NT2/D1 (cell line): ENCODE measurements around the gene SDR39U1.

Experiments
- SUZ12 ChIP-seq: IDR thresholded peaks from 2 replicates; pipeline ENCODE4 v1.6.1; 2011; ENCODE audit not compliant: insufficient read length, insufficient read depth; ENCODE audit errors: extremely low read depth
- YY1 ChIP-seq: IDR thresholded peaks from 2 replicates; pipeline ENCODE4 v1.6.1; 2011; ENCODE audit not compliant: insufficient read length, insufficient read depth

- no peak for TF ChIP-seq YY1
- TF ChIP-seq SUZ12 = no peak
Measured at GRCh38 chr14:24428628-24429394, 13.8 kb downstream of the SDR39U1 start.
